GM23248 (cell line): ENCODE measurements around the gene PATE1. TPM values are rescaled to one million over a fixed set of nuclear protein-coding genes. Genes with fewer than 3 reads are reported as not detected.

Experiments used
- DNase-seq: peaks from one replicate; pipeline ENCODE4 v3.0.0-alpha.2; 2015
- H2AFZ ChIP-seq: fragments of 200-600 bp; sonication (generic); 2 replicates; pipeline ENCODE4 v1.6.1; 2016; ENCODE audit warnings: antibody characterized with exemption
- H3F3A ChIP-seq: fragments of 200-600 bp; sonication (generic); 2 replicates; pipeline ENCODE4 v1.6.1; 2016; ENCODE audit warnings: mild to moderate bottlenecking, antibody characterized with exemption, mixed run types; ENCODE audit not compliant: insufficient read depth
- H3K27ac ChIP-seq: fragments of 200-600 bp; sonication (generic); 2 replicates; pipeline ENCODE4 v1.5.1; 2016; ENCODE audit warnings: mild to moderate bottlenecking
- H3K27me3 ChIP-seq: fragments of 200-600 bp; sonication (generic); replicated peaks from 2 replicates; pipeline ENCODE4 v1.6.1; 2016; ENCODE audit warnings: mild to moderate bottlenecking; ENCODE audit not compliant: insufficient read depth
- H3K36me3 ChIP-seq: fragments of 200-600 bp; sonication (generic); 2 replicates; pipeline ENCODE4 v1.6.1; 2016; ENCODE audit warnings: low read depth, mild to moderate bottlenecking
- H3K4me1 ChIP-seq: fragments of 200-600 bp; sonication (generic); 2 replicates; pipeline ENCODE4 v1.6.1; 2016; ENCODE audit warnings: mild to moderate bottlenecking; ENCODE audit not compliant: insufficient read depth
- H3K4me2 ChIP-seq: fragments of 200-600 bp; sonication (generic); one replicate; pipeline ENCODE4 v1.6.1; 2016; ENCODE audit warnings: mild to moderate bottlenecking; ENCODE audit not compliant: unreplicated experiment
- H3K4me3 ChIP-seq: fragments of 200-600 bp; sonication (generic); 2 replicates; pipeline ENCODE4 v1.5.1; 2016; ENCODE audit warnings: mild to moderate bottlenecking
- H3K79me2 ChIP-seq: fragments of 200-600 bp; sonication (generic); 2 replicates; pipeline ENCODE4 v1.6.1; 2016; ENCODE audit warnings: mild to moderate bottlenecking; ENCODE audit not compliant: insufficient read depth
- H3K9ac ChIP-seq: fragments of 200-600 bp; sonication (generic); 2 replicates; pipeline ENCODE4 v1.6.1; 2016; ENCODE audit warnings: mild to moderate bottlenecking
- H3K9me2 ChIP-seq: fragments of 200-600 bp; sonication (generic); 2 replicates; pipeline ENCODE4 v1.6.1; 2016; ENCODE audit warnings: mixed run types, mild to moderate bottlenecking, moderate library complexity; ENCODE audit not compliant: insufficient read depth
- H3K9me3 ChIP-seq: fragments of 200-600 bp; sonication (generic); one replicate; pipeline ENCODE4 v1.6.1; 2017; ENCODE audit warnings: low read depth
- H4K20me1 ChIP-seq: fragments of 200-600 bp; sonication (generic); 2 replicates; pipeline ENCODE4 v1.6.0; 2016; ENCODE audit not compliant: insufficient read depth
- EZH2 ChIP-seq: fragments of 200-600 bp; sonication (generic); IDR thresholded peaks from 2 replicates; pipeline ENCODE4 v1.6.1; 2018; ENCODE audit warnings: antibody characterized with exemption, mild to moderate bottlenecking; ENCODE audit not compliant: insufficient read depth, poor library complexity, severe bottlenecking
- EZH2phosphoT487 ChIP-seq: fragments of 200-600 bp; sonication (generic); IDR thresholded peaks from 2 replicates; pipeline ENCODE4 v1.6.1; 2018; ENCODE audit warnings: antibody characterized with exemption, moderate library complexity, mild to moderate bottlenecking, low read depth; ENCODE audit not compliant: insufficient read depth
- WGBS, 2 experiments: methylation state at CpG; one replicate each; pipeline ENCODE4 v1.1.6; 2015 to 2017; ENCODE audit warnings: low lambda C conversion rate in 2 of 2, low coverage in 1 of 2; ENCODE audit errors: missing lambda C conversion rate in 2 of 2; 5-methylcytosine and 5-hydroxymethylcytosine counted together
- in situ Hi-C: fragments of 300-500 bp; cut with MboI; formaldehyde crosslinking; loops from 2 replicates; pipeline ENCODE4 v1.15.0; 2020
- polyA plus RNA-seq: library from polyadenylated mRNA; unstranded; fragments of >200 nt; fragmentation: Nextera tagmentation; extraction: Ambion mirVana; gene quantifications from 2 replicates; pipeline ENCODE4 v1.2.1, GENCODE V29; 2016
- total RNA-seq: library from RNA; depleted of rRNA; stranded (reverse); fragments of >200 nt; shearing (Covaris generic); gene quantifications from 2 replicates; pipeline ENCODE4 v1.2.3, GENCODE V29; 2014

The PATE1 gene
- total and polyA plus RNA-seq, 2 experiments from 2014 or later: not detected

DNA sequence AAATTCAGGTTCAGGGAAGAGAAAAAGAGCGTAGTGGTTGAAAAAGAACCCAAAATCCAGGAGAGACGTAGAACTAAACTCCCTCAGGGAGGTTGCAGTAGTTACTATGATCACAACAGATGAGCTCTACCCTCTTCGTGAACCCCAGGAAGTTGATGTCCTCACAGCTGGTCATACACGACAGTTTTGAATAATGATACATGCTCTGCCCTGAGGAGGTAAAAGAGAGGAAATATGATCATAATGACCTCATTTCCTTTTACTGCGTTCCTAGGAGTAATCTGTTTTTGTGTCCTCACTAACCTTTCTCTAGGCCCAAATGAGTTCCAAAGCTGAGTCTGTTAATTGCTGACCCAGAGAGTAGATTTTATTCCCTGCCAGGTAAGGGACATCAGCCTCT lies 31.2 kb downstream of the PATE1 start:
- TF ChIP-seq EZH2: no peak
- no peak for TF ChIP-seq EZH2phosphoT487
- 9 to 16% methylated on average over 5 of the region's 5 CpGs for WGBS, 2 experiments
- H3K79me2 ChIP-seq: no peaks in the 10 kb centered on the region
- no peak overlapping the region for H3K4me2 ChIP-seq
- peak overlapping the region; percentile 28 for H2AFZ ChIP-seq
- H4K20me1 ChIP-seq: no peaks in the 10 kb centered on the region
- no peak overlapping the region for H3K27ac ChIP-seq
- no peak overlapping the region for H3K4me3 ChIP-seq
- in situ Hi-C loops: no loop called here
- H3K9ac ChIP-seq: no peak overlapping the region
- DNase-seq: peak; percentile 68
- no peaks in the 10 kb centered on the region for H3K27me3 ChIP-seq
- no peaks in the 10 kb centered on the region for H3K9me2 ChIP-seq
- no peaks in the 10 kb centered on the region for H3K36me3 ChIP-seq
- no peaks in the 10 kb centered on the region for H3K9me3 ChIP-seq
- H3F3A ChIP-seq: peaks cover 12% of the 10 kb centered on the region
- H3K4me1 ChIP-seq: peaks cover 30% of the 10 kb centered on the region

DNA sequence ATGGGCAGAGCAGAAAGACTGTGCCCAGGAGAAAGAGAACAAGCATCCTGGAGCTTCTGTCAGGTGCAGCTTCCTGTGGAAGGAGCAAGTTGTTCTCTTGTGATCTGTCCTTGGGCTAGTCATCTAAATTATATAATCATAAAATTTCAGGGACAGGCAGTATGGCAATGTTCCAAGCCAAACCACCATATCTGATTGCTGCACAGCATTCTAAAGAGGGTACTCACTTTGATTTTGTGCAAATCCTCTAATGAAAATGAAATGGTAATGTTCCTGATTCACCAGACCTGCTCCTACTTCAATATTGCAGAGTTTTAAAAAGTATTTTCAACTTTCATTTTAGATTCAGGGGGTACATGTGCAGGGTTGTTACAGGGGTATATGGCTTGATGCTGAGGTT lies 32.6 kb downstream of the PATE1 start, which contains the start of gene PATE2:
Gene PATE2 (minus strand): TSS at position 101 of the 400 bp plus-strand sequence. CDS start 55 bp downstream, at position 46.
- Histone ChIP-seq H3K9me3 (no peaks in the 10 kb centered on the region), H3K9ac (no peak within 1 kb of the TSS), H3K27me3 (no peaks in the 10 kb centered on the region), H3K9me2 (no peaks in the 10 kb centered on the region), H2AFZ (peak within 1 kb of the TSS; percentile 28; the same call in 1 of the 2 replicates), H3K4me2 (no peak within 1 kb of the TSS), H3F3A (no peaks in the 10 kb centered on the region), H3K79me2 (no peaks in the 10 kb centered on the region), H3K4me3 (no peak within 1 kb of the TSS), H3K36me3 (no peaks in the 10 kb centered on the region), H4K20me1 (no peaks in the 10 kb centered on the region), H3K4me1 (peaks cover 16% of the 10 kb centered on the region), H3K27ac (no peak within 1 kb of the TSS)
- in situ Hi-C loops: no loop called here
- TF ChIP-seq EZH2 (no peak), EZH2phosphoT487 (no peak)
- DNase-seq: no peak

DNA sequence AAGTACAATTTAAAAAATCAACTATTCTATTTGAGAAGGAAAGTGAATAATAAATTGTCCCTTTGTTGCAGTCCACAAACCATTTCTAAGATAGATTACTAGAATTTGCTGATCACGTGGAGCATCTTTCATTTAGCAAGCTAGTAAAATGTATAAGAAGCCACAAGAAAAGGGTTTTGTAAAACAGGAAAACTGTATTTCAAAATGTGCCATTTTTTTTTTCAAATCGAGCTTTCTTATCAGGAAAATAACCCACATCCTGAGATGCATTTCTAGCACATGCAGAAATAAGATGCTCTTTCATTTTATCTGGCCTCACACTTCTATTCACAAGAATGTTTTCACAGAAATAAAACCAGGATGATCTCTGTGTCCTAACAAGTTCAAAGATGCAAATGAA lies 38.6 kb downstream of the PATE1 start:
- no peaks in the 10 kb centered on the region for H3K79me2 ChIP-seq
- H3K4me3 ChIP-seq: no peak overlapping the region
- TF ChIP-seq EZH2 (no peak), EZH2phosphoT487 (no peak)
- no peak overlapping the region for H3K27ac ChIP-seq
- H3K4me1 ChIP-seq: no peaks in the 10 kb centered on the region
- no peaks in the 10 kb centered on the region for H3K27me3 ChIP-seq
- no peaks in the 10 kb centered on the region for H3K9me2 ChIP-seq
- no peaks in the 10 kb centered on the region for H4K20me1 ChIP-seq
- H3K9ac ChIP-seq: no peak overlapping the region
- no peak overlapping the region for H2AFZ ChIP-seq
- no peaks in the 10 kb centered on the region for H3K9me3 ChIP-seq
- no peak overlapping the region for H3K4me2 ChIP-seq
- no peaks in the 10 kb centered on the region for H3K36me3 ChIP-seq
- H3F3A ChIP-seq: no peaks in the 10 kb centered on the region
- 16 to 21% methylated on average over 2 of the region's 2 CpGs for WGBS, 2 experiments
- DNase-seq: no peak
- in situ Hi-C loops: no loop called here

DNA sequence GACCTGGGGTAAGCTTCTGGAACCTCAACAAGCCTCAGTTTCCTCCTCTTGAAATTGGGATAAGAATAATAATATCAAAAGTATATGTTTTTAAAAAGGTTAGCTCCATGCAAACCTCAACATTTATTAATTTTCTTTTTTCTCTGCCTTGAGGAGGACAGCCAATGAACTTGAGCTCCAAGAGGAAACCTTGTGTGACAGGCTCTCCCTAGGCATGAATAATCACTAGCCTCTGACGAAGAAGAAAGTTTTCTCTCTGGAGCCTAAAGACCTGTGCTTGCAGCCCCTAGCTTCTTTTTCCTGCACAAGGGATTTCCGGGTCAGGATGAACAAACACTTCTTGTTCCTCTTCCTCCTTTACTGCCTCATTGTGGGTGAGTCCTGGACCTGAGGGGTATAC lies 41.7 kb downstream of the PATE1 start, which contains the start of gene PATE3:
Gene PATE3 (plus strand): TSS at position 301 of the 400 bp plus-strand sequence. CDS start 25 bp downstream, at position 326.
- no peak for DNase-seq
- Histone ChIP-seq H3K27ac (no peak within 1 kb of the TSS), H3K36me3 (no peaks in the 10 kb centered on the region), H3K27me3 (no peaks in the 10 kb centered on the region), H3K9ac (no peak within 1 kb of the TSS), H3K4me3 (no peak within 1 kb of the TSS), H3K4me1 (no peaks in the 10 kb centered on the region), H2AFZ (no peak within 1 kb of the TSS), H3K79me2 (no peaks in the 10 kb centered on the region), H3K4me2 (no peak within 1 kb of the TSS), H3F3A (no peaks in the 10 kb centered on the region), H3K9me3 (no peaks in the 10 kb centered on the region), H4K20me1 (no peaks in the 10 kb centered on the region), H3K9me2 (no peaks in the 10 kb centered on the region)
- in situ Hi-C loops: no loop called here
- no peak for TF ChIP-seq EZH2
- TF ChIP-seq EZH2phosphoT487: no peak
- WGBS, 2 experiments: 34 to 43% methylated on average over 2 of the region's 2 CpGs

DNA sequence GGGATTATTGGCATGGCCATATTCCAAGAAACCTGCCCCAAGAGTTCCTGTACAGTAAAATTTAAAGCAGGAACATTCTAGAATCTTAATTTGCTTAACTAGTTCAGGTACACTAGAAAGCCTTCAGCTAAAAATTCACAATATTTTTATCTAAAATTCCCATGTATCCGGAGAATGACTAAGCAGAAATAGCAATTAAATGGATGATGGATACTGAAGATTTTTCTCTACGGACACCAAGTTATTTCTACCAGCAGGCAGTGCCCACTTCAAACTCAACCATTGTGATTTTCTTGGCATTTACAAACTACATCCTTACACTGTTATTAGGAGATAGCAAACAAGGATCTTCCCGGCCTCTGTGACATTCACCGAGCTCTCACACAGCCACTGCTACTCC lies 44.7 kb downstream of the PATE1 start:
- 65 to 77% methylated on average over 4 of the region's 4 CpGs for WGBS, 2 experiments

More for the DNA sequence above, 44.7 kb downstream of the PATE1 start:
- Histone ChIP-seq H2AFZ (no peak overlapping the region), H3K9me2 (no peaks in the 10 kb centered on the region), H3K9ac (no peak overlapping the region), H3K9me3 (peaks cover 6% of the 10 kb centered on the region), H3F3A (no peaks in the 10 kb centered on the region), H3K4me2 (no peak overlapping the region), H3K79me2 (no peaks in the 10 kb centered on the region), H3K27ac (no peak overlapping the region), H3K36me3 (no peaks in the 10 kb centered on the region), H3K27me3 (no peaks in the 10 kb centered on the region), H3K4me3 (no peak overlapping the region), H3K4me1 (no peaks in the 10 kb centered on the region), H4K20me1 (no peaks in the 10 kb centered on the region)
- in situ Hi-C loops: no loop called here
- TF ChIP-seq EZH2phosphoT487: no peak
- no peak for TF ChIP-seq EZH2
- no peak for DNase-seq
